NOMO-1 (cell line): Measurements from ENCODE around the gene CNIH1.
"Not testable (repeated sequence)": the region's sequence is repeated elsewhere in the genome, so short reads cannot be mapped to it uniquely, and the experiment has no call there.

Experiments used
- DNase-seq, 2 experiments: peaks; one replicate each; lab custom pipeline; 2025; ENCODE audit not compliant: unreplicated experiment in 2 of 2; lab: John Stamatoyannopoulos, UW

CNIH1 gene

DNA sequence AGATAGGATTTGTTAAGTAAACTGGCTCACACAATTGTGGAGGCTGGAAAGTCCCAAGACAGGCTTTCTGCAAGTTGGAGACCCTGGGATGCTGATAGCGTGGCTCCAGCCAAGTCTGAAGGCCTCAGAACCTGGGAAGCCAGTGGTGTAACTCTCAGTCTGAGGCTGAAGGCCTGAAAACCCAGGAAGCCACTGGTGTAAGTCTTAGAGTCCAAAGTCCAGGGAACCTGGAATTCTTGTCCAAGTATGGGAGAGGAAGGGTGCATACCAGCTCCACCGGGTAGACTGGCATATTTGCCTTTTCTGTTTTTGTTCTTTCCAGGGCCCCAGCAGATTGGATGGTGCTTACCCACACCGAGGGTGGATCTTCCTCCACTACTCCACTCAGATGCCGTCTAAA lies 29.5 kb upstream of the CNIH1 start:
- DNase-seq, result no peak

DNA sequence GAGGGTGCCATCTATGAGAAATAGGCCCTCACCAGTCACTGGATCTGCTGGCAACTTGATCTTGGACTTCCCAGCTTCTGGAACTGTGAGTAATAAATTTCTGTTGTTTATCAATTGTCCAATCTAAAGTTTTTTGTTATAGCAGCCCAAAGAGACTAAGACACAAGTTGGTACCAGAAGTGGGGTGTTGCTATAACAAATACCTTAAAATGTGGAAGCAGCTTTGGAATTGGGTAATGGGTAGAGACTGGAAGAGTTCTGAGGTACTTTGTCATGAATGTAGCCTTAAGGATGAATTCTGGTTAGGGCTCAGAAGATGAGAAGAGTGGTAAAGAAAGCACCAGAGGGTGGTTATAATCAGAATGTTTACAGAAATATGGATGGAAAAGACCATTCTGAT lies 26.1 kb upstream of the CNIH1 start:
- DNase-seq, result no peak

DNA sequence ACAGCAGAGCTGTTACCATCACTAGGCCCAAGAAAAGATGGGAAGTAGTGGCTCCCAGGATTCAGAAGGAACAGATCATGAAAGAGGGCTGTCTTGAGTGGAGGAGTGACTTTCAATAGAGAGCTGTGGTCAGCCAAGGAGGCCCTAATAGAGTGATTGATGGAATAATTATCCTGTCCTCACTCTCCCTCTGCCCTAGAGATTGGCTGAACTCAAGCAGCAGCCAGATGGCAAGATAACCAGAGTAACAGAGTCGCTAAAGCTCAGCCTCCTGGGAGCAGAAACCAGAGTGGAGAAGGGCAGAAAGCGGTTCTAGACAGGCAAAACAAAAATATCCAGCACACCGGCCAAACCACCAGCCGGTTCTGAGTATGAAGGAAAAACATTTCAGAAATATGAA lies 24.5 kb upstream of the CNIH1 start:
- no peak for DNase-seq

DNA sequence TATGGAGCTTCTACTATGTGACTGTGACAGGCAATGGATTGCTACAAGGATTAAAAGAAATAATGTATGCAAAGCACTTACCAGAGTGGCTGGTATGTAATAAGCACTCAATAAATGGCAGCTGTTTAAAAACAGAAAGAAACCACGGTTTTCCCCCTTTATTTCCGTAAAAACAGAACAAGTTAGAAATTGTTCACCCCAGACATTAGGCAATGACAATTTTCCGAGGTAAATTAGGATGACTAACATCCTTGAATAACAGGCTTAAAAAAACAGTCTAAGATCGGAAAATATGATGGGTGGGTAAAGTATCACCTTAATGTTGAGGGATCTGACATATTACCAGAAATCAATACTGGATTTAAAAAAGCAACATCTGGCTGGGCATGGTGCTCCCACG lies 20.9 kb upstream of the CNIH1 start:
- DNase-seq, result peak in 1 of 2 experiments; percentile 60

DNA sequence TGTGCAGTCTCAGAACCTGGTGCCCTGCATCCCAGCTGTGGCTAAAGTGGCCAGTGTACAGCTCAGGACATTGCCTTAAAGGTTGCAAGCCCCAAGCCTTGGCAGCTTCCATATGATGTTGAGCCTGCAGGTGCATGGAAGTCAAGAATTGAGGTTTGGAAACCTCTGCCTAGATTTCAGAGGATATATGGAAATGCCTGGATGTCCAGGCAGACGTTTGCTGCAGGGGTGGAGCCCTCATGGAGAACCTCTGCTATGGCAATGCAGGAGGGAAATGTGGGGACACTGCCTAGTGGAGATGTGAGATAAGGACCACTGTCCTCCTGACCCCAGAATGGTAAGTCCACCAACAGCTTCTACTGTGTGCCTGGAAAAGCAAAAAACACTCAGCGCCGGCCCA lies 17.9 kb upstream of the CNIH1 start:
- DNase-seq, result no peak

DNA sequence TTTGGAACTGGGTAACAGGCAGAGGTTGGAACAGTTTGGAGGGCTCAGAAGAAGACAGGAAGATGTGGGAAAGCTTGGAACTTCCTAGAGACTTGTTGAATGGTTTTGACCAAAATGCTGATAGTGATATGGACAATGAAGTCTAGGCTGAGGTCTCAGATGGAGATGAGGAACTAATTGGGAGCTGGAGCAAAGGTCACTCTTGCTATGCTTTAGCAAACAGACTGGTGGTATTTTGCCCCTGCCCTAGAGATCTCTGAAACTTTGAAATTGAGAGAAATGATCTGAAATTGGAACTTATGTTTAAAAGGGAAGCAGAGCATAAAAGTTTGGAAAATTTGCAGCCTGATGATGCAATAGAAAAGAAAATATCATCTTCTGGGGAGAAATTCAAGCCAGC lies 17.4 kb upstream of the CNIH1 start:
- DNase-seq, result not testable (repeated sequence)

DNA sequence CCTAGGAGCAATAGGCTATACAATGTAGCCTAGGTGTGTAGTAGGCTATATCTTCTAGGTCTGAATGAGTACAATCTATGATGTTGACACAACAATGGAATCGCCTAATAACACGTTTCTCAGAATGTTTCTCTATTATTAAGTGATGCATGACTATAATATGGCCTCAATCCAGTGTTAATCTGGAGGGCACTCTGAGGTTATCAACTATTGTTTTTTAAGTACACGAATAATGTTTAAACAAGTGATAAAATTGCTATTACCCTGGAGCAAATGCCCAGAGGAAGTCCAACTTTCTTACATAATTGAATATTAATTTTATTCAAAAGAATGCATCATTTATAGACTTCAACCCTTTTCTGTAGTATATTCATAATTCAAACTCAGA lies 16.4 kb upstream of the CNIH1 start:
- DNase-seq, result no peak

DNA sequence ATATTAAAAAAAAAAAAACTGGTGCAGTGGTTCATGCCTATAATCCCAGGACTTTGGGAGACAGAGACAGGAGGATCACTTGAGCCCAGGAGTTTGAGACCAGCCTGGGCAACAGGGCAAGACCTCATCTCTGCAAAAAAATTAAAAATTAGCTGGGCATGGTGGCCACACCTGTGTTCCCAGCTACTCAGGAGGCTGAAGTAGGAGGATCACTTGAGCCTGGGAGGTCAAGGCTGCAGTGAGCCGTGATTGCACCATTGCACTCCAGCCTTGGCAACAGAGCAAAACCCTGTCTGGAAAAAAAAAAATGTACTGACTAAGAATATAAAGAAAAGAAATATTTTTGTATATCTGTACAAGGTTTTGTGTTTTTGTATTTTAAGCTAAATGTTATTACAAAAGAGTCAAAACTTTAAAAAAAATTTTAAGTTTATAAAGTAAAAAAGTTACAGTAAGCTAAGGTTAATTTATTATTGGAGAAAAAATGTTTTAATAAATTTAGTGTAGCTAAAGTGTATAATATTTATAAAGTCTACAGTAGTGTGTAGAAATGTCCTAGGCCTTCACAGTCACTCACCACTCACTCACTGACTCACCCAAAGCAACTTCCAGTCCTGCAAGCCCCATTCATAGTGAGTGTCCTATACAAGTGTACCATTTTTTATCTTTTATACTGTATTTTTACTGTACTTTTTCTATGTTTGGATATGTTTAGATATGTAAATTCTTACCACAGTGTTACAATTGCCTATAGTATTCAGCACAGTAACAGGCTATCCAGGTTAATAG lies 15.8 kb upstream of the CNIH1 start:
- not testable (repeated sequence) for DNase-seq

DNA sequence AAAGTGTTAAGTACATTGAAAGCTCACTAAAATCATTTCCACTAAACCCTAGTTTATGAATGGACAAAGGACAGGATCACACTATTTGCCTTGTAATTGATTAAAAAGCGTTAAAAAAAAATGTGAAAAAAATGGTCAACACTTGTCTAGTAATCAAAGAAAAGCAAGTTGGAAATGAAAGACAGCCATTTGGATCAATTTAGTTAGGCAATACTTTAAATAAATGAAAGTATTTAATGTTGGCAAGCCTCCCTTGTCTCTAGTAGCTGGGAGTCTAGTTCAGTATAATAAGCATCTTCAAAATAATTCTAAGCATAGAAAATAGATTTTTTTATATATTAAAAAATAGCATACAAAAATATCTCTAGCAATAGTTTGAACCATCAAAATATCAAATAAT lies 14.2 kb upstream of the CNIH1 start:
- no peak for DNase-seq

DNA sequence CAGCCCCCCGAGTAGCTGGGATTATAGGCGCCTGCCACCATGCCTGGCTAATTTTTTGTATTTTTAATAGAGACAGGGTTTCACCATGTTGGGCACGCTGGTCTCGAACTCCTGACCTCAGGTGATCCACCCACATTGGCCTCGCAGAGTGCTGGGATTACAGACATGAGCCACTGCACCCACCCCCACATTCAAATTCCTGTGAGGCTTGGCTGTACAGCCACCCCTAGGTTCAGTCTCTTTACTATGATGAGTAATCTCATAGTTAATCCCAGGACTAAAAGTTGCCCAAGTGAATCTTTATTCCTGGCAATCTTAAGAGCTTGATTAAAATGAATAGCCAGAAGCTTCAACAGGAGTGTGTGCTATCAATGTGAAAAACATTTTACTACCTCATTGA lies 12.8 kb upstream of the CNIH1 start:
- DNase-seq, result not testable (repeated sequence)

DNA sequence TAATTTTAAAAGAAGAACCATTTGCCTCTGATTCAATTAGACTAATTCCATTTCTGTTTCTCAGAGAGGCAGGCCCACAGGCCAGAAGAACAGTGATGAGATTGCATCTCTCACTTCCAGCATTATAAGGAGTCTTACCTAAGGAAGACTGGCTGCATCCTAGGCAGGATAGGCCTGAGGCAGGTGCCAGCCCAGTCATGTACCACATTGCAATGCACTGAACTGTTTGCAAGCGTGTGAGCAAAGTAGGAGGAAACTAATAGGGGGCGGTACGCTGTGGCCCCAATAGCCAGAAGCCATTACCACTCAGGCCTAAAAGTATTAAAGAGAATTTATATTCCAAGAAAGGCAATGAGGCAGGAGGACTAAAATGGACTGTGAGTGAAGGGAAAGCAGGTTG lies 12.1 kb upstream of the CNIH1 start:
- no peak for DNase-seq

DNA sequence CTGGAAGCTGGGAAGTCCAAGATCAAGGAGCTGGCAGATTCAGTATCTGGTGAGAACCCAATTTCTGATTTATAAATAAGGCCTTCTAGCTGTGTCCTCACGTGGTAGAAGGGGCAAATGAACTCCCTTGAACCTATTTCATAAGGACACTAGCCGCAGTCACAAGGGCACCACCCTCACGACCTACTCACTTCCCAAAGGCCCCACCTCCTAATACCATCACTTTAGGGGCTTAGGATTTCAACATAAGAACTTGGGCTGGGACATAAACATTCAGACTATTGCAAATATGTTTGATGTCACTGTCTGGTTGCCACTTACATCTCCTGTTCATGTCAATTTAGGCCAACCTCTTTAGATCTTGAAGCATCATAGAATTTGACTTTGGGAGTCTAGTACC lies 10.8 kb upstream of the CNIH1 start:
- DNase-seq, result no peak

DNA sequence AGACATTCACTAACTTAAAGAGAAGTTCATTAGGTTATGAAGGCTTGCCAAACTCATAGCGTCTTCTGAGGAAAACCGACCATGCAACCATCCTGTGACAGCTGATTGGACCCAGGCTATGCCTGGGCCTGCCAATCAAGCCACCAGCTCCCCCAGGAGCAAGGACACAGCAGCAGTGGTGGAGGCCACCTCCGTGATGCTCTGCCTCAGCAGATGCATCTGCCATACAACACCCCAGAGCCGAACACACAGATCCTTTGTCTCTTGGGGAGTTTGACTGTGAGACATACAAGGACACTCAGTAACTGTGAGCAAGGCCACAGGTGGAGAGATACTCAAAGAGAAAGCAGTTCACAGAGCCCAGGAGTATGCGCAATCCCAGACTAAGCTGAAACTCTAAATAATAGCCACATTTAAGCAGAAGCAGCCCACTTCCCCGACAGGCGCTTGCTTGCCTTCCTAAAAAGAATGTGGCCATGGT lies 10.0 kb upstream of the CNIH1 start:
- DNase-seq, result no peak

DNA sequence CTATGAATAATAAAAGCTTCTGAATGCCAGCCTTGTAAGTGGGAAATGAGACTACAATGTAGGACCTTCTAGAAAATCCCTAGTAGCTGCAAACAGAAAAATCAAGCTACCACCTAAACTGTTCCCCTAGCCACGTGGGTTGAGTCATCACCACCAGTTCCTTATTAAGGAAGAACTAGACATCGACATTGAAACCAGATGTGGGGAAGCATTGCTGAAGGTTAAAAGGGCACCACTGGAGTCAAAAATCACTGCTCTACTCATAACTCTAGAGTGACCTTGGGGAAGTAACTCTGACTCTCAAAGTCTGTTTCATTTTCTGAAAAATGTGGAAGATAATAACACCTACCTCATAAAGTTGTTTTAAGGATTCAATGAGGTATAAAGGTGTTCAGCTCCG lies 9.4 kb upstream of the CNIH1 start:
- DNase-seq, result peak; percentile 72 to 91

DNA sequence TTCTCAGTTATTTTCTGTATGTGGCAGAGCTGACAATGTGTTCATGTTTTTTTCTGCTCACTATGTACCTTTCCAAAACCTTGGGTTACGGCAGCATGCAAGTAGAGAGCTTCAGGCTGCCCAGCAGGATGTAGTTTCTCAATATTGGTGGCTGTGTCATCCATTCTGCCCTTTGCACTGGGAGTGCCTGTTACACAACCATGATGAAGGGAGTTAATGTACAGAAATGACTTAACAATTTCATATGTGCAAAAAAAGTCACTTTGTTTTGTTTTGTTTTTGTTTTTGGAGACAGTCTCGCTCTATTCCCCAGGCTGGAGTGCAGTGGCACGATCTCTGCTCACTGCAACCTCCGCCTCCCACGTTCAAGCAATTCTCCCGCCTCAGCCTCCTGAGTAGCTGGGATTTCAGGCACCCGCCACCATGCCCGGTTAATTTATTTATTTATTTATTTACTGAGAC lies 6.1 kb upstream of the CNIH1 start:
- DNase-seq, result peak; percentile 82 to 94

DNA sequence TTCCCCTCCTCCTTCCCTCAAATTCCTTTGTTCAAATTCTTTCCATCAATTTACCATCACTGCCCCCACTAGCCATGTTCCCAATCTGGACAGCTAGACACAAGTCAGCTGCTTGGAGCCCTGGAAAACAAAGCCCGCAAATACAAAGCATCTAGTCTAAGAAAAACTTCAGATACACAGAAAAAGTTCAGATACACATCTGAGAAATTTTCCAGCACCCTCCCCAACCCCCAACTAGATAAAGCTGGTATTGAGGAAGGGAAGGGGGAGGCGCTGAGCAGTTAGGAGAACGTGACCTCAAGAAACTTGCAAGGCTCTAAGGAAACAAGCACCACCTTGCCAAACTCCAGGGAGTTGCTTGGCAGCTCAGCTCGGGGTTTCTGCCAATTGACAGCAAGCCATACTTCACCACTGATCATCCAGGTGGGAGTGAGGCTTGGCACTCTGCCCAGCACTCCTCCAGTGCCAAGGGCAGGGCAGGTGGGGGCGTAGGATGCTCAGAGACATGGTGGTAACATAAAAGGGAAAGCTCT lies 5.1 kb upstream of the CNIH1 start:
- DNase-seq, result peak in 1 of 2 experiments; percentile 25

DNA sequence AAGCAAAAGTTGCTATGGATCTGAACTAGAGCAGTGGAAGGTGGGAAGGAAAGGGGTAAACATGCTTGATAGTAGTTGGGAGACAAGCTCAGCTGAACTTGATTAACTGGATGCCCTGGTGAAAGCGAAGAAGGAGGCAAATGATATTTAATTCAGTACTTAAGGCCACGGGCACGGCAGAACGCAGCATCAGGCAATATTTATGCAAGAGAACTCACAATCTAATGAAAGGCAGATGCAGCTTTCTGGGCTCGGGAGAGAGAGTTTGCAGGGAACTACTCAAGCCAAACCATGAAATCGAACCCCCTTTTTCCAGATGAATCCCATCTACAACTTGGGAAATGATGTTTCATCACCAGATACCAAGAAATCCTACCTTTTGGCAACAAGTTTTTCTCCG lies 3.5 kb upstream of the CNIH1 start:
- no peak for DNase-seq

DNA sequence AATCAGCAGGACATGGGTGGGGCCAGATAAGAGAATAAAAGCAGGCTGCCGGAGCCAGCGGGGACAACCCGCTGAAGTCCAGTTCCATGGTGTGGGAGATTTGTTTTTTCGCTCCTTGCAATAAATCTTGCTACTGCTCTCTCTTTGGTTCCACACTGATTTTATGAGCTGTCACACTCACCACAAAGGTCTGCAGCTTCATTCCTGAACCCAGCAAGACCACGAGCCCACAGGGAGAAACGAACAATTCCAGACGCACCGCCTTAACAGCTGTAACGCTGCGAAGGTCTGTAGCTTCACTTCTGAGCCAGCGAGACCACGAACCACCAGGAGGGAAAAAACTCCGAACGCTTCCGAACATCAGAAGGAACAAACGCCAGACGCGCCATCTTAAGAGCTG lies 2.8 kb upstream of the CNIH1 start:
- no peak for DNase-seq

DNA sequence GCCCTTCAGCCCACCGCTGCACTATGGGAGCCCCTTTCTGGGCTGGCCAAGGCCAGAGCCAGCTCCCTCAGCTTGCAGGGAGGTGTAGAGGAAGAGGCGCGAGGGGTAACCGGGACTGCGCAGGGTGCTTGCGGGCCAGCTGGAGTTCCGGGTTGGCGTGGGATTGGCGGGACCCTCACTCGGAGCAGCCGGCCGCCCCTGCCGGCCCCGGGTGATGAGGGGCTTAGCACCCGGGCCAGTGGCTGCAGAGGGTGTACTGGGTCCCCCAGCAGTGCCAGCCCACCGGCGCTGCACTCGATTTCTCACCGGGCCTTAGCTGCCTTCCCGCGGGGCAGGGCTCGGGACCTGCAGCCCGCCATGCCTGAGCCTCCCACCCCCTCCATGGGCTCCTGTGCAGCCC lies 1.8 kb upstream of the CNIH1 start:
- DNase-seq, result not testable (repeated sequence)

DNA sequence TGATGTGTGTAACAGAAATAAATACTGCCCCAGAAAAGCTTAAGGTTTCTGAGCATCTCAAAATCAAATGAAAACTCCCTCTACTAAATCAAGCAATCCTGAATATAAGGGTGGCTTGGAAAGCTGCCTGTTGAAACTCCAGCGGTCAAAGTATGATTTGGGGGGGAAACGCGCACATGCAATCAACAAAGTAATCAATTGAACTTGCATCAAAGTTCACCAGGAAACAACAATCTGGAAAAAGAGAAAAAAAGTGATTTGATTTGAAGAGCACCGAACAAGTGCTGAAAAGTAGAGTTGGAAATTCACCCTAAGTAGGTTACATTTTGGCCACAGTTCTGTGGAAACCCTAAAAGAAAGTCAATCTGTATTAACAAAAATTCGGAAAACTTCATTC lies 700 bp downstream of the CNIH1 start:
- DNase-seq, result no peak

DNA sequence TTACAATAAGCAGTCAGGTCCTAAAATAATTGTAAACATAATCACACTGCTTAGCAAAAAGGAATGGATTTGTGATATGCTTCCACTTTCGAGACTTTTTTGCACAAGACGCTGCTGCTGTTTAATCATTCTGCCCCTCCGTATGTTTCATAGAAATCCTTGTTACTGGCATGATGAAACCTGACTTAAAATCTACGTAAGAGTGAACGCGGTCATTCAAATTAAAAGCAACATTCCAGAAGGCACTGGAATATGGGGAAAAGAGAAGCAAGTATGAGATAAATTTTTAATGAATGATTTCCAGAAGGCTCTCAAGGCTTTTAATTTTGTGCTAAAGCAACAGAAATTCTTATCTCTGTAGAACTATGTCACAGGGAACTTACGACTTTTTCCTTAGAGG lies 1.1 kb downstream of the CNIH1 start:
- no peak for DNase-seq

DNA sequence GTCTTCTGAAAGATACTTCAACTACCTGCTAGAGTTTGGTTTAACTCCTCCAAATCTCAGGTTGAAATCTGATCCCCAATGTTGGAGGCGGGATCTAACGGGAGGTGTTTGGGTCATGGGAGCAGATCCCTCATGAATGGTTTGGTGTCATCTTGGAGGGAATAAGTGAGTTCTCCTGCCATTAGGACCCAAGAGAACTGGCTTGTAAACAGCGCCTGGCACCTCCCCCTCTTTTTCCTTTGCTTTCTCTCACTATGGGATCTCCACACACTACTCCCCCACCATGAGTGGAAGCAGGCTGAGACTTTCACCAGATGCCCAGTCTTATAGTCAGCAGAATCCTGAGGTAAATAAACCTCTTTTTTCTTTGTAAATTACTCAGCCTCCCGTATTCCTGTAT lies 2.5 kb downstream of the CNIH1 start:
- no peak for DNase-seq

DNA sequence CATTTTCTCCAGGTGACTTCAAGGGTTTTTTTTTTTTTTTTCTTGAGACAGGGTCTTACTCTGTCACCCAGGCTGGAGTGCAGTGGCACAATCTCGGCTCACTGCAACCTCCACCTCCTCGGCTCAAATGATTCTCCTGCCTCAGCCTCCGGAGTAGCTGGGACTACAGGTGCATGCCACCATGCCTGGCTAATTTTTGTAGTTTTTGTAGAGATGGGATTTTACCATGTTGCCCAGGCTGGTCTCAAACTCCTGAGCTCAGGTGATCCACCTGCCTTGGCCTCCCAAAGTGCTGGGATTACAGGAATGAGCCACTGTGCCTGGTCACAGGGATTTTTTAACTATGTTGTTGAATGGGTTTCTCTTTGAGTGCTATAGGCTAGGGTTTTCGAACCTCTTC lies 3.2 kb downstream of the CNIH1 start:
- DNase-seq, result not testable (repeated sequence)
